ENCODE measurements around the gene BLOC1S4. TPM values are rescaled to one million over a fixed set of nuclear protein-coding genes. Genes with fewer than 3 reads are reported as not detected.

BLOC1S4 gene
- total RNA-seq, 1 experiment from 2014 or later = 14.0 TPM

- peak; percentile 93 for DNase-seq
- peak within 1 kb of the TSS; percentile 57 for H3K27ac ChIP-seq (ENCODE audit: low read length)
- no peaks in the 10 kb centered on the region for H3K36me3 ChIP-seq (ENCODE audit: low read depth, low read length)
- intact Hi-C loops (cut with micrococcal nuclease) = no loop called here
- H3K79me2 ChIP-seq (ENCODE audit: low read length) = peaks cover 52% of the 10 kb centered on the region
- peak within 1 kb of the TSS; percentile 95 for H2AFZ ChIP-seq (ENCODE audit: low read length)
- peak; percentile 68 for ATAC-seq
- CTCF ChIA-PET = interaction anchor here (0.7 kb wide), 2 partner anchors 14 to 35 kb away, joined by 3 read pairs; no protein-coding TSS in a partner anchor
- H3K4me1 ChIP-seq (ENCODE audit: insufficient read depth, low read length) = peaks cover 14% of the 10 kb centered on the region
- no peaks in the 10 kb centered on the region for H3K27me3 ChIP-seq (ENCODE audit: low read length)
- H3K9ac ChIP-seq (ENCODE audit: low read length) = peak within 1 kb of the TSS; percentile 86
- H4K20me1 ChIP-seq (ENCODE audit: low read length) = 0 out of 2 replicates have a peak, but pooled peaks cover 8% of the 10 kb centered on the region
- H3K9me2 ChIP-seq (replicated peaks; ENCODE audit: low read length) = no peaks in the 10 kb centered on the region
- peak within 1 kb of the TSS; percentile 99 for H3K4me2 ChIP-seq (ENCODE audit: low read length)
- POLR2A ChIA-PET (ENCODE audit: unreplicated experiment) = no interaction called here
- no peak for TF ChIP-seq EZH2phosphoT487 (IDR thresholded peaks at IDR 0.05; ENCODE audit: borderline replicate concordance, low read length)
- TF ChIP-seq EZH2 (IDR thresholded peaks at IDR 0.05; ENCODE audit: low read length, unreplicated experiment) = no peak
- no peak for TF ChIP-seq CTCF (conservative IDR thresholded peaks at IDR 0.05; ENCODE audit: low read depth, low read length)
- BruUV-seq (replicated peaks) = TSS peak; percentile 86
- peak within 1 kb of the TSS; percentile 95 for H3K4me3 ChIP-seq (ENCODE audit: low read length)
- H3F3A ChIP-seq (ENCODE audit: low read length, unreplicated experiment) = no peaks in the 10 kb centered on the region
- no peaks in the 10 kb centered on the region for H3K9me3 ChIP-seq (ENCODE audit: low read length)
Observed at GRCh38 chr4:6709230-6710114, 6.5 kb upstream of the BLOC1S4 start, which contains the start of gene MRFAP1L1. MRFAP1L1 (minus strand) TSS chr4:6709865; CDS start chr4:6709629, 236 bp downstream.

GRCh38 chr4:6710282-6710681 lies 5.7 kb upstream of the BLOC1S4 start:
- no peak overlapping the region for H3K27ac ChIP-seq (ENCODE audit: low read length)

More at GRCh38 chr4:6710282-6710681, 5.7 kb upstream of the BLOC1S4 start:
- peak overlapping the region; percentile 95 for H2AFZ ChIP-seq (ENCODE audit: low read length)
- ATAC-seq (peak; percentile 39), DNase-seq (no peak)
- intact Hi-C loops (cut with micrococcal nuclease) = no loop called here
- peak overlapping the region; percentile 86 for H3K9ac ChIP-seq (ENCODE audit: low read length)
- H3K4me3 ChIP-seq (ENCODE audit: low read length) = peak overlapping the region; percentile 95
- H3K4me2 ChIP-seq (ENCODE audit: low read length) = peak overlapping the region; percentile 99
- H3K4me1 ChIP-seq (ENCODE audit: insufficient read depth, low read length) = peaks cover 14% of the 10 kb centered on the region
- peaks cover 44% of the 10 kb centered on the region for H3K79me2 ChIP-seq (ENCODE audit: low read length)
- H3K36me3 ChIP-seq (ENCODE audit: low read depth, low read length) = no peaks in the 10 kb centered on the region
- ChIA-PET CTCF (interaction anchor here (0.7 kb wide), 1 partner anchor 14 kb away, joined by 3 read pairs; no protein-coding TSS in a partner anchor), POLR2A (ENCODE audit: unreplicated experiment) (no interaction called here)
- H3K27me3 ChIP-seq (ENCODE audit: low read length) = no peaks in the 10 kb centered on the region
- 0 out of 2 replicates have a peak, but pooled peaks cover 8% of the 10 kb centered on the region for H4K20me1 ChIP-seq (ENCODE audit: low read length)
- TF ChIP-seq CTCF (conservative IDR thresholded peaks at IDR 0.05; ENCODE audit: low read depth, low read length) (no peak), EZH2phosphoT487 (IDR thresholded peaks at IDR 0.05; ENCODE audit: borderline replicate concordance, low read length) (no peak), EZH2 (IDR thresholded peaks at IDR 0.05; ENCODE audit: low read length, unreplicated experiment) (no peak)
- no peaks in the 10 kb centered on the region for H3F3A ChIP-seq (ENCODE audit: low read length, unreplicated experiment)
- TSS peak; percentile 53 for BruUV-seq (replicated peaks)
- no peaks in the 10 kb centered on the region for H3K9me2 ChIP-seq (replicated peaks; ENCODE audit: low read length)
- H3K9me3 ChIP-seq (ENCODE audit: low read length) = no peaks in the 10 kb centered on the region
